HCT116 (cell line): Measurements from ENCODE around the gene LRAT.

Experiments used
- EZH2phosphoT487 ChIP-seq: fragments of 200-600 bp; IDR thresholded peaks from 2 replicates; pipeline ENCODE4 v1.6.1; 2018; ENCODE audit warnings: antibody characterized with exemption, borderline replicate concordance
- POLR2A ChIP-seq: IDR thresholded peaks from 2 replicates; pipeline ENCODE4 v1.7.0; 2011; ENCODE audit warnings: borderline replicate concordance; ENCODE audit not compliant: insufficient read depth, insufficient read length; ENCODE audit errors: extremely low read depth
- POLR2AphosphoS5 ChIP-seq: IDR thresholded peaks from 2 replicates; pipeline ENCODE4 v1.6.1; 2011; ENCODE audit warnings: mild to moderate bottlenecking, low read depth, low read length, moderate library complexity
- SIN3A ChIP-seq: IDR thresholded peaks from 2 replicates; pipeline ENCODE4 v1.6.1; 2012; ENCODE audit warnings: low read depth
- YY1 ChIP-seq: IDR thresholded peaks from 2 replicates; pipeline ENCODE4 v1.6.1; 2011; ENCODE audit warnings: low read length, low read depth, moderate library complexity, mild to moderate bottlenecking; ENCODE audit not compliant: insufficient replicate concordance; ENCODE audit errors: extremely low read depth
- ZBTB33 ChIP-seq: IDR thresholded peaks from 2 replicates; pipeline ENCODE4 v1.6.1; 2011; ENCODE audit warnings: mild to moderate bottlenecking, low read length, moderate library complexity; ENCODE audit not compliant: insufficient replicate concordance; ENCODE audit errors: extremely low read depth
- TF ChIP-seq, protein P1 (sequence below), 3 experiments: fragments of 200-600 bp in 1 of 3; sonication (generic) in 1 of 3; IDR thresholded peaks in 2 of 3; conservative IDR thresholded peaks in 1 of 3; 2 replicates each; pipeline ENCODE4 v1.5.1; 2012 to 2017; ENCODE audit warnings: low read depth in 2 of 3, low read length in 2 of 3, antibody characterized with exemption in 1 of 3, borderline replicate concordance in 1 of 3, control low read depth in 1 of 3, mild to moderate bottlenecking in 1 of 3, mixed read lengths in 1 of 3, mixed run types in 1 of 3, moderate library complexity in 1 of 3; ENCODE audit not compliant: insufficient read depth in 1 of 3
- TF ChIP-seq, protein P2 (sequence below): IDR thresholded peaks from 2 replicates; pipeline ENCODE4 v1.6.1; 2012

- TF ChIP-seq POLR2A (no peak), SIN3A (no peak), ZBTB33 (no peak), YY1 (no peak), EZH2phosphoT487 (no peak), POLR2AphosphoS5 (no peak)
- TF ChIP-seq, protein P1, sequence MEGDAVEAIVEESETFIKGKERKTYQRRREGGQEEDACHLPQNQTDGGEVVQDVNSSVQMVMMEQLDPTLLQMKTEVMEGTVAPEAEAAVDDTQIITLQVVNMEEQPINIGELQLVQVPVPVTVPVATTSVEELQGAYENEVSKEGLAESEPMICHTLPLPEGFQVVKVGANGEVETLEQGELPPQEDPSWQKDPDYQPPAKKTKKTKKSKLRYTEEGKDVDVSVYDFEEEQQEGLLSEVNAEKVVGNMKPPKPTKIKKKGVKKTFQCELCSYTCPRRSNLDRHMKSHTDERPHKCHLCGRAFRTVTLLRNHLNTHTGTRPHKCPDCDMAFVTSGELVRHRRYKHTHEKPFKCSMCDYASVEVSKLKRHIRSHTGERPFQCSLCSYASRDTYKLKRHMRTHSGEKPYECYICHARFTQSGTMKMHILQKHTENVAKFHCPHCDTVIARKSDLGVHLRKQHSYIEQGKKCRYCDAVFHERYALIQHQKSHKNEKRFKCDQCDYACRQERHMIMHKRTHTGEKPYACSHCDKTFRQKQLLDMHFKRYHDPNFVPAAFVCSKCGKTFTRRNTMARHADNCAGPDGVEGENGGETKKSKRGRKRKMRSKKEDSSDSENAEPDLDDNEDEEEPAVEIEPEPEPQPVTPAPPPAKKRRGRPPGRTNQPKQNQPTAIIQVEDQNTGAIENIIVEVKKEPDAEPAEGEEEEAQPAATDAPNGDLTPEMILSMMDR (IDR thresholded peaks at IDR 0.05 in 2 of 3, conservative IDR thresholded peaks at IDR 0.05 in 1 of 3; ENCODE audit: borderline replicate concordance in 1 of 3, insufficient read depth in 1 of 3, low read depth in 2 of 3, low read length in 2 of 3), result no peak
- TF ChIP-seq, protein P2, sequence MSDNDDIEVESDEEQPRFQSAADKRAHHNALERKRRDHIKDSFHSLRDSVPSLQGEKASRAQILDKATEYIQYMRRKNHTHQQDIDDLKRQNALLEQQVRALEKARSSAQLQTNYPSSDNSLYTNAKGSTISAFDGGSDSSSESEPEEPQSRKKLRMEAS, result no peak
These were observed 17.1 kb downstream of the LRAT start for GRCh38 chr4:154760895-154761294.
